HepG2 (cell line): ENCODE results near the gene GPSM1. TPM values are rescaled to one million over a fixed set of nuclear protein-coding genes. Genes with fewer than 3 reads are reported as not detected.

Experiments used
- ATAC-seq: fragments of 200-7000 bp; cut with Tn5 transposase; 3 replicates; pipeline ENCODE4 v1.9.1; 2020; ENCODE audit warnings: mild to moderate bottlenecking, moderate library complexity
- BruUV-seq: library from RNA; stranded (reverse); fragments of 400-500 nt; replicated peaks from 2 replicates; lab custom pipeline; 2021; lab: Mats Ljungman, UMichigan
- CTCF ChIA-PET: fragments of 300-600 bp; formaldehyde crosslinking; extraction: SDS; loops from one replicate; lab custom pipeline; 2021; ENCODE audit warnings: low total read pairs, inconsistent platforms, low intra/inter-chr PET ratio; lab: Yijun Ruan, JAX
- POLR2A ChIA-PET: fragments of 350-600 bp; sonication (Branson Sonifier 250); formaldehyde crosslinking; loops from one replicate; lab custom pipeline; 2020; ENCODE audit warnings: antibody characterized with exemption, inconsistent platforms; lab: Yijun Ruan, JAX
- DNase-seq: peaks from one replicate; pipeline ENCODE4 v3.0.0-alpha.2; 2015; ENCODE audit warnings: low spot score
- FAIRE-seq: peaks from 3 replicates; lab custom pipeline; 2011; peaks lifted over from hg19 to GRCh38; lab: Jason Lieb, UNC
- H2AFZ ChIP-seq: one replicate; pipeline ENCODE4 v1.6.1; 2011; ENCODE audit warnings: low read length, inconsistent platforms
- H3K27ac ChIP-seq: fragments of 300-600 bp; 3 replicates; pipeline ENCODE4 v1.8.0; 2011; ENCODE audit warnings: mixed run types, mild to moderate bottlenecking, mixed read lengths, low read length, inconsistent platforms; ENCODE audit not compliant: insufficient read depth; ENCODE audit errors: extremely low read length
- H3K27me3 ChIP-seq, 2 experiments: fragments of 200-600 bp in 1 of 2; 2 replicates in 1 of 2; 3 replicates in 1 of 2; pipeline versions ENCODE4 v1.6.0 to v1.8.0; 2011; ENCODE audit warnings: low read length in 2 of 2, mild to moderate bottlenecking in 2 of 2, moderate library complexity in 2 of 2, inconsistent platforms in 1 of 2; ENCODE audit not compliant: insufficient read depth in 2 of 2, control insufficient read depth in 1 of 2
- H3K36me3 ChIP-seq, 2 experiments: fragments of 200-600 bp in 1 of 2; replicated peaks in 1 of 2; 2 replicates in 1 of 2; 3 replicates in 1 of 2; pipeline versions ENCODE4 v1.5.1 to v1.8.0; 2011; ENCODE audit warnings: low read length in 2 of 2, inconsistent platforms in 1 of 2; ENCODE audit not compliant: insufficient read depth in 2 of 2, control insufficient read depth in 1 of 2
- H3K4me1 ChIP-seq: 2 replicates; pipeline ENCODE4 v1.5.1; 2012; ENCODE audit warnings: low read length, inconsistent platforms; ENCODE audit not compliant: insufficient read depth
- H3K4me2 ChIP-seq: 2 replicates; pipeline ENCODE4 v1.6.0; 2011; ENCODE audit warnings: low read depth, low read length, inconsistent platforms
- H3K4me3 ChIP-seq, 3 experiments: fragments of 200-600 bp in 1 of 3; sonication (generic), shearing (Covaris generic) in 1 of 3; replicated peaks in 1 of 3; 2 replicates each; pipeline ENCODE4 v1.5.1; 2011 to 2016; ENCODE audit warnings: low read length in 3 of 3, inconsistent platforms in 2 of 3, low read depth in 2 of 3, mild to moderate bottlenecking in 2 of 3, control low read depth in 1 of 3, mixed read lengths in 1 of 3; ENCODE audit not compliant: insufficient read depth in 1 of 3
- H3K79me2 ChIP-seq: one replicate; pipeline ENCODE4 v1.6.1; 2011; ENCODE audit warnings: low read length, inconsistent platforms; ENCODE audit not compliant: insufficient read depth
- H3K9ac ChIP-seq: 2 replicates; pipeline ENCODE4 v1.6.0; 2011; ENCODE audit warnings: mild to moderate bottlenecking, low read depth, low read length, inconsistent platforms; ENCODE audit not compliant: insufficient read depth
- H3K9me3 ChIP-seq: 2 replicates; pipeline ENCODE4 v1.5.1; 2012; ENCODE audit warnings: mild to moderate bottlenecking, low read length
- H4K20me1 ChIP-seq: 2 replicates; pipeline ENCODE4 v1.6.0; 2011; ENCODE audit warnings: inconsistent platforms, mild to moderate bottlenecking, low read length, moderate library complexity; ENCODE audit not compliant: insufficient read depth
- AGO2 ChIP-seq: fragments of 200-400 bp; formaldehyde crosslinking; optimal IDR thresholded peaks from 2 replicates; pipeline ENCODE3; 2017; ENCODE audit warnings: mild to moderate bottlenecking, low read depth, low read length, moderate library complexity
- ATAD3A ChIP-seq: sonication (generic); formaldehyde crosslinking; IDR thresholded peaks from 2 replicates; pipeline ENCODE4 v1.4.0; 2020; ENCODE audit warnings: missing genetic modification reagents
- CBX2 ChIP-seq, 2 experiments: fragments of 200-600 bp in 1 of 2; sonication (generic); formaldehyde crosslinking in 1 of 2; IDR thresholded peaks; 2 replicates each; pipeline versions ENCODE4 v1.7.0 to v1.8.1; 2018 to 2022; ENCODE audit warnings: low read depth in 2 of 2, low read length in 1 of 2, mild to moderate bottlenecking in 1 of 2, missing genetic modification reagents in 1 of 2
- CBX5 ChIP-seq: sonication (generic); formaldehyde crosslinking; IDR thresholded peaks from 2 replicates; pipeline ENCODE4 v1.4.0; 2020; ENCODE audit warnings: missing genetic modification reagents, borderline replicate concordance
- HNRNPK ChIP-seq: fragments of 200-400 bp; formaldehyde crosslinking; IDR thresholded peaks from 2 replicates; pipeline ENCODE4 v1.6.1; 2018; ENCODE audit warnings: low read length, low read depth, moderate library complexity, mild to moderate bottlenecking; ENCODE audit not compliant: poor library complexity, severe bottlenecking
- ZSCAN25 ChIP-seq: sonication (generic); formaldehyde crosslinking; IDR thresholded peaks from 2 replicates; pipeline ENCODE4 v1.8.0; 2022; ENCODE audit warnings: mild to moderate bottlenecking, missing genetic modification reagents
- WGBS: methylation state at CpG from one replicate; pipeline ENCODE4 v1.1.6; 2017; ENCODE audit warnings: low lambda C conversion rate; 5-methylcytosine and 5-hydroxymethylcytosine counted together
- in situ Hi-C: cut with HindIII; loops from 2 replicates; pipeline ENCODE4 v1.10.0; 2017; ENCODE audit warnings: low pct_unique_long_range_greater_than_20kb; ENCODE audit not compliant: extremely low pct_ligation_motif_present
- intact Hi-C: fragments of 100-400 bp; cut with micrococcal nuclease; formaldehyde crosslinking; loops from one replicate; pipeline ENCODE4 v1.10.0; 2022; ENCODE audit not compliant: unreplicated experiment
- polyA plus RNA-seq, 8 experiments: library from polyadenylated mRNA; depleted of rRNA in 3 of 8; stranded (reverse) in 7 of 8; unstranded in 1 of 8; fragments of >200 nt; fragmentation: Illumina TruSeq in 4 of 8; extraction: Trizol in 4 of 8; gene quantifications; 2 replicates each; pipeline versions ENCODE4 v1.2.1 to v1.2.3, GENCODE V29; 2011 to 2016; ENCODE audit warnings: low read depth in 4 of 8, missing spikeins in 1 of 8, mixed read lengths in 1 of 8; ENCODE audit not compliant: insufficient read depth in 1 of 8
- total RNA-seq, 5 experiments: library from RNA; depleted of rRNA; stranded (reverse); fragments of >200 nt; fragmentation: Illumina TruSeq; extraction: Trizol; gene quantifications; 2 replicates each; pipeline ENCODE4 v1.2.3, GENCODE V29; 2016; ENCODE audit warnings: low read depth in 1 of 5
- TF ChIP-seq, protein P1 (sequence below): sonication (generic); formaldehyde crosslinking; IDR thresholded peaks from 2 replicates; pipeline ENCODE4 v1.4.0; 2020; ENCODE audit warnings: low read depth, missing genetic modification reagents
- TF ChIP-seq, protein P2 (sequence below): sonication (generic); formaldehyde crosslinking; IDR thresholded peaks from 2 replicates; pipeline ENCODE4 v1.8.1; 2023; ENCODE audit warnings: mild to moderate bottlenecking, moderate library complexity, missing genetic modification reagents
- TF ChIP-seq, protein P3 (sequence below): IDR thresholded peaks from 2 replicates; pipeline ENCODE4 v1.6.1; 2016; ENCODE audit warnings: missing genetic modification reagents, missing compliant biosample characterization
- TF ChIP-seq, protein P4 (sequence below): sonication (generic); formaldehyde crosslinking; IDR thresholded peaks from 2 replicates; pipeline ENCODE4 v1.4.0; 2020; ENCODE audit warnings: missing genetic modification reagents
- TF ChIP-seq, protein P5 (sequence below): sonication (generic); formaldehyde crosslinking; IDR thresholded peaks from 2 replicates; pipeline ENCODE4 v1.8.1; 2023; ENCODE audit warnings: mild to moderate bottlenecking, missing genetic modification reagents

GPSM1 gene
- total and polyA plus RNA-seq, 2 of the 13 experiments (the other 11 are each of a cell fraction or from before 2014, with no cell fraction given) = 1.0 to 2.4 TPM

DNA sequence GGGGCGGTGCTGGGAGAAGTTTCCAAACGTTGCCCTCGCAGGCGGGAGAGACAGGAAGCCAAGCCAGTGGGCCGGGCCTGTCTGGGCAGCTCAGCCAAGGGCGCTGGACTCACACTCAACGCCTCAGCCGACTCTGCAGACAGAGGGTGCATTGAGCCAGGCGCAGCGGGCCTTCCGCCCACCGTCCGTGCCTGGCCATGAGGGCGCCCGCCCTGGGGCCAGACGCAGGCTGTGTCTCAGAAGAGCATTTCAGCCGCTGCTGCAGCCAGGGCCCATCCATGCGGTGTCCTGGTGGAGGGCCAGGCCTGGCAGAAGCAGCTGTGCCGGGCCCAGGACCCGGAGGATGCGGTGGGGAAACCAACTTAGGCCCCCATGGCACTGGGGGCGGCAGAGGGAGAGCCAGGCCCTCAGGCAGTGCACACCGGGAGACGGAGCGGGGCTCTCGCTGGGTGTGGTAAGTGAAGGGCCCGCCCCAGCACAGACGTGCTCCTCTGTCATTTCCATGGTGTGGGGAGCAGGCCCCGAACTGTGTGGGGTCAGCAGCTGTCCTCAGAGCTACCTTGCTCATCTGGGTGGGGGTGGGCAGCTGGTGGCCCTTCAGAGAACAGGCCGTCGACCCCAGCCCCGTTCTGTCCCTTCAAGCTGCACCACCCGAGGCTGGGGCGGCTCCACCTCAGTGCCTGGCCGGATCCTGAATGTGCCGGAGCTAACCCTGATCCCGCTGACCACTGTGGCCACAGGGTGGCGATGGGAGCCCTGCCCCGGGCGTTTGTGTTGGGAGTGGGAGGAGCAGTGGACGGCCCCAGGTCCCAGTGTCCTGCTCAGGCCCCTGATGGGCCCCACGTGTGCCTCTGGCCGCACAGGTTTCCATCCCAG lies 18.2 kb downstream of the GPSM1 start:
- CTCF ChIA-PET = interaction anchor here (1.1 to 2.0 kb wide), 3 partner anchors 18 to 55 kb away, joined by 4 to 13 read pairs (median 6); partner anchors contain the start of genes CARD9, DNLZ and SNAPC4
- WGBS = 0% methylated on average over 8 of the region's 43 CpGs
- peak overlapping the region; percentile 95 for H3K4me2 ChIP-seq
- in situ Hi-C loops = loop anchor here (25.0 kb wide), 1 partner anchor 292 kb away; no protein-coding TSS in a partner anchor
- H3K79me2 ChIP-seq = no peaks in the 10 kb centered on the region
- H2AFZ ChIP-seq = no peak overlapping the region
- peak; percentile 37 for FAIRE-seq
- POLR2A ChIA-PET = interaction anchor here (0.8 to 2.9 kb wide), 9 partner anchors 8 to 97 kb away, joined by 3 to 73 read pairs (median 6); partner anchors contain the start of genes CARD9 and DNLZ
- H3K4me1 ChIP-seq = peaks cover 51% of the 10 kb centered on the region
- peaks cover 0 to 9% of the 10 kb centered on the region in 2 experiments; a peak in 2 of 5 replicates for H3K27me3 ChIP-seq
- no peak overlapping the region for H3K27ac ChIP-seq
- no TSS peak for BruUV-seq
- H3K9me3 ChIP-seq = no peaks in the 10 kb centered on the region
- H3K36me3 ChIP-seq = no peaks in the 10 kb centered on the region
- ATAC-seq = peak; percentile 84
- H4K20me1 ChIP-seq = no peaks in the 10 kb centered on the region
- intact Hi-C loops = loop anchor here (1.0 to 2.0 kb wide), 2 partner anchors 9 to 17 kb away; partner anchors contain the start of gene DNLZ
- peak overlapping the region; percentile 47 to 78 (median 47) for H3K4me3 ChIP-seq
- DNase-seq = peak; percentile 70
- H3K9ac ChIP-seq = peak overlapping the region; percentile 57
- peak; percentile 30; the same call in 1 of the 2 replicates for TF ChIP-seq CBX5 (CRISPR knock-in tag)
- no peak for TF ChIP-seq HNRNPK
- TF ChIP-seq AGO2 = peak; percentile 63
- no peak for TF ChIP-seq ATAD3A (CRISPR knock-in tag)
- TF ChIP-seq, protein P1, sequence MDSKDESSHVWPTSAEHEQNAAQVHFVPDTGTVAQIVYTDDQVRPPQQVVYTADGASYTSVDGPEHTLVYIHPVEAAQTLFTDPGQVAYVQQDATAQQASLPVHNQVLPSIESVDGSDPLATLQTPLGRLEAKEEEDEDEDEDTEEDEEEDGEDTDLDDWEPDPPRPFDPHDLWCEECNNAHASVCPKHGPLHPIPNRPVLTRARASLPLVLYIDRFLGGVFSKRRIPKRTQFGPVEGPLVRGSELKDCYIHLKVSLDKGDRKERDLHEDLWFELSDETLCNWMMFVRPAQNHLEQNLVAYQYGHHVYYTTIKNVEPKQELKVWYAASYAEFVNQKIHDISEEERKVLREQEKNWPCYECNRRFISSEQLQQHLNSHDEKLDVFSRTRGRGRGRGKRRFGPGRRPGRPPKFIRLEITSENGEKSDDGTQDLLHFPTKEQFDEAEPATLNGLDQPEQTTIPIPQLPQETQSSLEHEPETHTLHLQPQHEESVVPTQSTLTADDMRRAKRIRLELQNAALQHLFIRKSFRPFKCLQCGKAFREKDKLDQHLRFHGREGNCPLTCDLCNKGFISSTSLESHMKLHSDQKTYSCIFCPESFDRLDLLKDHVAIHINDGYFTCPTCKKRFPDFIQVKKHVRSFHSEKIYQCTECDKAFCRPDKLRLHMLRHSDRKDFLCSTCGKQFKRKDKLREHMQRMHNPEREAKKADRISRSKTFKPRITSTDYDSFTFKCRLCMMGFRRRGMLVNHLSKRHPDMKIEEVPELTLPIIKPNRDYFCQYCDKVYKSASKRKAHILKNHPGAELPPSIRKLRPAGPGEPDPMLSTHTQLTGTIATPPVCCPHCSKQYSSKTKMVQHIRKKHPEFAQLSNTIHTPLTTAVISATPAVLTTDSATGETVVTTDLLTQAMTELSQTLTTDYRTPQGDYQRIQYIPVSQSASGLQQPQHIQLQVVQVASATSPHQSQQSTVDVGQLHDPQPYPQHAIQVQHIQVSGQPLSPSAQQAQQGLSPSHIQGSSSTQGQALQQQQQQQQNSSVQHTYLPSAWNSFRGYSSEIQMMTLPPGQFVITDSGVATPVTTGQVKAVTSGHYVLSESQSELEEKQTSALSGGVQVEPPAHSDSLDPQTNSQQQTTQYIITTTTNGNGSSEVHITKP (CRISPR knock-in tag) = 0 out of 2 replicates have a peak, but pooled peaks have one; percentile 35
- TF ChIP-seq, protein P2, sequence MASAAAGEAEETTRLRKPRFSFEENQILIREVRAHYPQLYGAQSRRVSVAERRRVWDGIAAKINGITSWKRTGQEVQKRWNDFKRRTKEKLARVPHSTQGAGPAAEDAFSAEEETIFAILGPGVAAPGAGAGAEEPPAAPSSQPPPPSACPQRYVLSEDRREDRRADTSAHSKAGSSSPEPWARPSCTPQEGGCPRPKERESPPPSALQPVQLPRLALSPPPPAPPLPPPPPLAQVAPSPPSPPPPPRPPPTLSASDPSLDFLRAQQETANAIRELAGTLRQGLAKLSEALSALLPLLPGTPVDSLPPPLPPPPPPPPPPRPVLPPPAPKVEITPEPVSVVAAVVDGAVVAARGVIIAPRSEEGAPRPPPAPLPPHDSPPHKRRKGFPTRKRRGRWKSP (CRISPR knock-in tag) = 0 out of 2 replicates have a peak, but pooled peaks have one; percentile 72
- TF ChIP-seq ZSCAN25 (CRISPR knock-in tag) = peak; percentile 44; the same call in 1 of the 2 replicates
- TF ChIP-seq CBX2 (IDR thresholded peaks at IDR 0.05; ENCODE audit: low read depth, low read length) = no peak
- no peak for TF ChIP-seq CBX2 (CRISPR knock-in tag; IDR thresholded peaks at IDR 0.05; ENCODE audit: low read depth)
- TF ChIP-seq, protein P3, sequence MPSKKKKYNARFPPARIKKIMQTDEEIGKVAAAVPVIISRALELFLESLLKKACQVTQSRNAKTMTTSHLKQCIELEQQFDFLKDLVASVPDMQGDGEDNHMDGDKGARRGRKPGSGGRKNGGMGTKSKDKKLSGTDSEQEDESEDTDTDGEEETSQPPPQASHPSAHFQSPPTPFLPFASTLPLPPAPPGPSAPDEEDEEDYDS (CRISPR knock-in tag) = peak; percentile 35; the same call in 1 of the 2 replicates
- TF ChIP-seq, protein P4, sequence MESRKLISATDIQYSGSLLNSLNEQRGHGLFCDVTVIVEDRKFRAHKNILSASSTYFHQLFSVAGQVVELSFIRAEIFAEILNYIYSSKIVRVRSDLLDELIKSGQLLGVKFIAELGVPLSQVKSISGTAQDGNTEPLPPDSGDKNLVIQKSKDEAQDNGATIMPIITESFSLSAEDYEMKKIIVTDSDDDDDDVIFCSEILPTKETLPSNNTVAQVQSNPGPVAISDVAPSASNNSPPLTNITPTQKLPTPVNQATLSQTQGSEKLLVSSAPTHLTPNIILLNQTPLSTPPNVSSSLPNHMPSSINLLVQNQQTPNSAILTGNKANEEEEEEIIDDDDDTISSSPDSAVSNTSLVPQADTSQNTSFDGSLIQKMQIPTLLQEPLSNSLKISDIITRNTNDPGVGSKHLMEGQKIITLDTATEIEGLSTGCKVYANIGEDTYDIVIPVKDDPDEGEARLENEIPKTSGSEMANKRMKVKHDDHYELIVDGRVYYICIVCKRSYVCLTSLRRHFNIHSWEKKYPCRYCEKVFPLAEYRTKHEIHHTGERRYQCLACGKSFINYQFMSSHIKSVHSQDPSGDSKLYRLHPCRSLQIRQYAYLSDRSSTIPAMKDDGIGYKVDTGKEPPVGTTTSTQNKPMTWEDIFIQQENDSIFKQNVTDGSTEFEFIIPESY = 0 out of 2 replicates have a peak, but pooled peaks have one; percentile 35
- TF ChIP-seq, protein P5, sequence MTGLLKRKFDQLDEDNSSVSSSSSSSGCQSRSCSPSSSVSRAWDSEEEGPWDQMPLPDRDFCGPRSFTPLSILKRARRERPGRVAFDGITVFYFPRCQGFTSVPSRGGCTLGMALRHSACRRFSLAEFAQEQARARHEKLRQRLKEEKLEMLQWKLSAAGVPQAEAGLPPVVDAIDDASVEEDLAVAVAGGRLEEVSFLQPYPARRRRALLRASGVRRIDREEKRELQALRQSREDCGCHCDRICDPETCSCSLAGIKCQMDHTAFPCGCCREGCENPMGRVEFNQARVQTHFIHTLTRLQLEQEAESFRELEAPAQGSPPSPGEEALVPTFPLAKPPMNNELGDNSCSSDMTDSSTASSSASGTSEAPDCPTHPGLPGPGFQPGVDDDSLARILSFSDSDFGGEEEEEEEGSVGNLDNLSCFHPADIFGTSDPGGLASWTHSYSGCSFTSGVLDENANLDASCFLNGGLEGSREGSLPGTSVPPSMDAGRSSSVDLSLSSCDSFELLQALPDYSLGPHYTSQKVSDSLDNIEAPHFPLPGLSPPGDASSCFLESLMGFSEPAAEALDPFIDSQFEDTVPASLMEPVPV (CRISPR knock-in tag) = no peak; the same call in 1 of the 2 replicates
